SK-N-SH (cell line): ENCODE results near the gene GALC. TPM values are rescaled to one million over a fixed set of nuclear protein-coding genes. Genes with fewer than 3 reads are reported as not detected.

Experiments
- CTCF ChIA-PET: fragments of 300-600, 350-600 bp; formaldehyde crosslinking; extraction: SDS; loops from one replicate; lab custom pipeline; 2021; lab: Yijun Ruan, JAX
- POLR2A ChIA-PET: fragments of 350-600 bp; sonication (Branson Sonifier 250); formaldehyde crosslinking; extraction: SDS; loops from one replicate; lab custom pipeline; 2020; ENCODE audit warnings: antibody characterized with exemption, inconsistent platforms; lab: Yijun Ruan, JAX
- DNase-seq: peaks from one replicate; pipeline ENCODE4 v3.0.0; 2012
- H2AFZ ChIP-seq: fragments of 200-600 bp; sonication (generic); 2 replicates; pipeline ENCODE4 v1.8.1; 2016; ENCODE audit warnings: antibody characterized with exemption, mild to moderate bottlenecking, low read depth
- H3F3A ChIP-seq: fragments of 200-600 bp; sonication (generic); replicated peaks from 2 replicates; pipeline ENCODE3; 2016; ENCODE audit warnings: antibody characterized with exemption, mild to moderate bottlenecking; ENCODE audit not compliant: insufficient read depth
- H3K27ac ChIP-seq, 2 experiments: fragments of 200-500 bp in 1 of 2; fragments of 200-600 bp in 1 of 2; sonication (Bioruptor generic) in 1 of 2; sonication (generic), shearing (Covaris generic) in 1 of 2; 2 replicates each; pipeline versions ENCODE4 v1.5.1 to v1.6.1; 2014 to 2016; ENCODE audit warnings: low read depth in 2 of 2, inconsistent platforms in 1 of 2, low read length in 1 of 2, mild to moderate bottlenecking in 1 of 2, mixed read lengths in 1 of 2
- H3K27me3 ChIP-seq: fragments of 200-600 bp; sonication (generic), shearing (Covaris generic); 2 replicates; pipeline ENCODE4 v1.6.1; 2016; ENCODE audit warnings: mixed run types; ENCODE audit not compliant: insufficient read depth
- H3K36me3 ChIP-seq, 2 experiments: fragments of 200-500 bp in 1 of 2; fragments of 200-600 bp in 1 of 2; sonication (Bioruptor generic) in 1 of 2; sonication (generic) in 1 of 2; replicated peaks in 1 of 2; 2 replicates each; pipeline versions ENCODE3 to v1.5.1; 2014 to 2016; ENCODE audit warnings: low read length in 1 of 2, mild to moderate bottlenecking in 1 of 2; ENCODE audit not compliant: insufficient read depth in 2 of 2, control insufficient read depth in 1 of 2
- H3K4me1 ChIP-seq, 2 experiments: fragments of 200-500 bp in 1 of 2; fragments of 200-600 bp in 1 of 2; sonication (Bioruptor generic) in 1 of 2; sonication (generic), shearing (Covaris generic) in 1 of 2; 2 replicates each; pipeline versions ENCODE4 v1.5.1 to v1.6.1; 2014 to 2016; ENCODE audit warnings: low read depth in 1 of 2, low read length in 1 of 2, mixed run types in 1 of 2; ENCODE audit not compliant: insufficient read depth in 2 of 2, control insufficient read depth in 1 of 2
- H3K4me2 ChIP-seq: fragments of 200-600 bp; sonication (generic), shearing (Covaris generic); 2 replicates; pipeline ENCODE4 v1.6.1; 2017; ENCODE audit warnings: mixed run types
- H3K4me3 ChIP-seq, 2 experiments: fragments of 200-500 bp in 1 of 2; fragments of 200-600 bp in 1 of 2; sonication (Bioruptor generic) in 1 of 2; sonication (generic), shearing (Covaris generic) in 1 of 2; 2 replicates each; pipeline versions ENCODE4 v1.5.1 to v1.8.1; 2014 to 2016; ENCODE audit warnings: low read depth in 2 of 2, inconsistent platforms in 1 of 2, low read length in 1 of 2, mild to moderate bottlenecking in 1 of 2, mixed read lengths in 1 of 2, moderate library complexity in 1 of 2
- H3K79me2 ChIP-seq: fragments of 200-600 bp; sonication (generic); 2 replicates; pipeline ENCODE4 v1.8.1; 2017; ENCODE audit warnings: mild to moderate bottlenecking; ENCODE audit not compliant: insufficient read depth
- H3K9ac ChIP-seq: fragments of 200-600 bp; sonication (generic); 2 replicates; pipeline ENCODE4 v1.6.1; 2017; ENCODE audit warnings: mixed run types
- H3K9me2 ChIP-seq: fragments of 200-600 bp; sonication (generic); 2 replicates; pipeline ENCODE4 v1.6.1; 2017; ENCODE audit warnings: mixed run types
- H3K9me3 ChIP-seq: fragments of 200-600 bp; sonication (generic); 2 replicates; pipeline ENCODE4 v1.6.1; 2017; ENCODE audit warnings: mixed run types, mild to moderate bottlenecking, moderate library complexity
- H4K20me1 ChIP-seq: fragments of 200-600 bp; sonication (generic); 2 replicates; pipeline ENCODE4 v1.6.1; 2017; ENCODE audit warnings: mild to moderate bottlenecking, mixed run types; ENCODE audit not compliant: insufficient read depth
- FOXJ3 ChIP-seq: sonication (generic); formaldehyde crosslinking; IDR thresholded peaks from 2 replicates; pipeline ENCODE4 v1.5.1; 2020; ENCODE audit warnings: mild to moderate bottlenecking, missing genetic modification reagents
- FOXM1 ChIP-seq: IDR thresholded peaks from 2 replicates; pipeline ENCODE4 v1.4.0; 2012; ENCODE audit warnings: low read depth, mild to moderate bottlenecking
- GATA2 ChIP-seq: sonication (generic); formaldehyde crosslinking; IDR thresholded peaks from 2 replicates; pipeline ENCODE4 v1.5.0; 2020; ENCODE audit warnings: mild to moderate bottlenecking, missing genetic modification reagents
- MXI1 ChIP-seq: IDR thresholded peaks from 2 replicates; pipeline ENCODE4 v1.6.1; 2012; ENCODE audit warnings: mild to moderate bottlenecking, low read depth, low read length, improper control_type of control experiment
- NFIC ChIP-seq: IDR thresholded peaks from 2 replicates; pipeline ENCODE4 v1.4.0; 2012; ENCODE audit warnings: borderline replicate concordance
- NRF1 ChIP-seq: IDR thresholded peaks from 2 replicates; pipeline ENCODE4 v1.6.1; 2012; ENCODE audit warnings: low read depth, mild to moderate bottlenecking, low read length
- POLR2AphosphoS5 ChIP-seq: IDR thresholded peaks from 2 replicates; pipeline ENCODE4 v1.6.1; 2012; ENCODE audit warnings: low read depth, low read length
- RAD21 ChIP-seq: IDR thresholded peaks from 2 replicates; pipeline ENCODE4 v1.6.1; 2012; ENCODE audit warnings: mild to moderate bottlenecking, low read length
- RCOR1 ChIP-seq: fragments of 150-350 bp; IDR thresholded peaks from 2 replicates; pipeline ENCODE4 v1.6.1; 2017; ENCODE audit warnings: antibody characterized with exemption, low read length
- TAF1 ChIP-seq: IDR thresholded peaks from 2 replicates; pipeline ENCODE4 v1.6.1; 2012; ENCODE audit warnings: low read depth, mild to moderate bottlenecking, low read length, moderate library complexity, borderline replicate concordance
- TCF12 ChIP-seq: IDR thresholded peaks from 2 replicates; pipeline ENCODE4 v1.4.0; 2012
- TEAD4 ChIP-seq: IDR thresholded peaks from 2 replicates; pipeline ENCODE4 v1.4.0; 2012; ENCODE audit warnings: mild to moderate bottlenecking, borderline replicate concordance; ENCODE audit not compliant: insufficient read depth
- YY1 ChIP-seq: IDR thresholded peaks from 2 replicates; pipeline ENCODE4 v1.4.0; 2012; ENCODE audit warnings: low read depth, mild to moderate bottlenecking
- WGBS: methylation state at CpG from one replicate; pipeline ENCODE4 v1.1.6; 2017; ENCODE audit warnings: low lambda C conversion rate; 5-methylcytosine and 5-hydroxymethylcytosine counted together
- polyA plus RNA-seq, 3 experiments: library from polyadenylated mRNA; depleted of rRNA; stranded (reverse); fragments of >200 nt; gene quantifications; 2 replicates each; pipeline ENCODE4 v1.2.3, GENCODE V29; 2012
- TF ChIP-seq, protein P1 (sequence below): fragments of 150-350 bp; IDR thresholded peaks from 2 replicates; pipeline ENCODE4 v1.6.1; 2016; ENCODE audit warnings: mild to moderate bottlenecking, low read depth, low read length
- TF ChIP-seq, protein P2 (sequence below): IDR thresholded peaks from 2 replicates; pipeline ENCODE4 v1.4.0; 2012; ENCODE audit warnings: low read depth, borderline replicate concordance
- TF ChIP-seq, protein P3 (sequence below): IDR thresholded peaks from 2 replicates; pipeline ENCODE4 v1.4.0; 2012; ENCODE audit warnings: low read depth, borderline replicate concordance
- TF ChIP-seq, protein P4 (sequence below): IDR thresholded peaks from 2 replicates; pipeline ENCODE4; 2012

GALC gene
- polyA plus RNA-seq, 1 of the 3 experiments (the other 2 are of a cell fraction) = 9.7 TPM

DNA sequence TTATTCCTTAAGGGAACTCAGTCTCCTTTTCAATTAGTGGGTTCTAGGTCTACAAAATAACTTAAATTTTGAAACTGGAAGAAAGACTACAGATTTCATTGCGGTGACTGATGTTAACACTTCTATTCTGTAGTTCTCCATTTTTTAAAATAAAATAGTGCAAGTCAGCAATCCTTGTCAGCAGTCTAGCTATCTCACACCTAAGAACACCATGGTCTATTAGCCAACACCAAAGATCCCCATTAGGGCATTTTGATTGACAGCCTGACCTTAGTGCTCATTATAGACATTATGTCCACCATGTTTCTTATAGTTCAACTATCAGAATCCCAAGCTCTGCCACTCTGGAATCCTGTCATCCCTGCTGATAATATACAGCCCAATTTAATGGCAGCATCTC, 39.4 kb upstream of the GALC start (continued):
- TF ChIP-seq TAF1 = no peak
- TF ChIP-seq RAD21 = no peak
- TF ChIP-seq, protein P1, sequence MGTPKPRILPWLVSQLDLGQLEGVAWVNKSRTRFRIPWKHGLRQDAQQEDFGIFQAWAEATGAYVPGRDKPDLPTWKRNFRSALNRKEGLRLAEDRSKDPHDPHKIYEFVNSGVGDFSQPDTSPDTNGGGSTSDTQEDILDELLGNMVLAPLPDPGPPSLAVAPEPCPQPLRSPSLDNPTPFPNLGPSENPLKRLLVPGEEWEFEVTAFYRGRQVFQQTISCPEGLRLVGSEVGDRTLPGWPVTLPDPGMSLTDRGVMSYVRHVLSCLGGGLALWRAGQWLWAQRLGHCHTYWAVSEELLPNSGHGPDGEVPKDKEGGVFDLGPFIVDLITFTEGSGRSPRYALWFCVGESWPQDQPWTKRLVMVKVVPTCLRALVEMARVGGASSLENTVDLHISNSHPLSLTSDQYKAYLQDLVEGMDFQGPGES = no peak
- no peak for TF ChIP-seq POLR2AphosphoS5
- TF ChIP-seq RCOR1 = no peak

DNA sequence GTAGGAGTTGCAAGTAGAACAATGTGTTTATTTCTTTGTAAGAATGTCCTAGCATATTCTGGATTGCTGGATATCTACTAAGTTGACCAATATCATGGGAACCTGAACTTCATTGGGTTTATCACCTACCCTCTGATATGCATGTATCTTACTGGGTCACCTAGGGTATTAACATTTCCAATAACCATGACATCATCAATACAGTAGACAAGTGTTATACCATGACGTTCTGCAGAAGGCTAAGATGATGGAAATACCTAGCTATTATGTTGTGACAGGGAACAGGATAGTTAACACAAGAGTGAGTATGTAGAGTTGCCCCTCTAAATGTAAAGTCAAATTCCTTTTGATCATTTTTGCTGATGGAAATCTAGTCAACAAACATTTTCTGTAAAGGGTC, 37.9 kb upstream of the GALC start:
- no peak overlapping the region for H3K4me2 ChIP-seq
- no peak overlapping the region for H2AFZ ChIP-seq
- H3F3A ChIP-seq = no peaks in the 10 kb centered on the region
- POLR2A ChIA-PET = no interaction called here
- CTCF ChIA-PET = no interaction called here
- no peaks in the 10 kb centered on the region for H3K27me3 ChIP-seq
- H3K4me3 ChIP-seq = no peak overlapping the region
- H3K9me2 ChIP-seq = no peaks in the 10 kb centered on the region
- no peak for DNase-seq
- TF ChIP-seq, protein P2, sequence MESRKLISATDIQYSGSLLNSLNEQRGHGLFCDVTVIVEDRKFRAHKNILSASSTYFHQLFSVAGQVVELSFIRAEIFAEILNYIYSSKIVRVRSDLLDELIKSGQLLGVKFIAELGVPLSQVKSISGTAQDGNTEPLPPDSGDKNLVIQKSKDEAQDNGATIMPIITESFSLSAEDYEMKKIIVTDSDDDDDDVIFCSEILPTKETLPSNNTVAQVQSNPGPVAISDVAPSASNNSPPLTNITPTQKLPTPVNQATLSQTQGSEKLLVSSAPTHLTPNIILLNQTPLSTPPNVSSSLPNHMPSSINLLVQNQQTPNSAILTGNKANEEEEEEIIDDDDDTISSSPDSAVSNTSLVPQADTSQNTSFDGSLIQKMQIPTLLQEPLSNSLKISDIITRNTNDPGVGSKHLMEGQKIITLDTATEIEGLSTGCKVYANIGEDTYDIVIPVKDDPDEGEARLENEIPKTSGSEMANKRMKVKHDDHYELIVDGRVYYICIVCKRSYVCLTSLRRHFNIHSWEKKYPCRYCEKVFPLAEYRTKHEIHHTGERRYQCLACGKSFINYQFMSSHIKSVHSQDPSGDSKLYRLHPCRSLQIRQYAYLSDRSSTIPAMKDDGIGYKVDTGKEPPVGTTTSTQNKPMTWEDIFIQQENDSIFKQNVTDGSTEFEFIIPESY = no peak
- TF ChIP-seq FOXJ3 (CRISPR knock-in tag) (no peak), FOXM1 (no peak), TEAD4 (no peak), RCOR1 (no peak), NFIC (no peak), YY1 (no peak), NRF1 (no peak), TAF1 (no peak), GATA2 (CRISPR knock-in tag) (no peak), TCF12 (no peak), MXI1 (no peak)
- TF ChIP-seq, protein P1 = no peak
- TF ChIP-seq, protein P3, sequence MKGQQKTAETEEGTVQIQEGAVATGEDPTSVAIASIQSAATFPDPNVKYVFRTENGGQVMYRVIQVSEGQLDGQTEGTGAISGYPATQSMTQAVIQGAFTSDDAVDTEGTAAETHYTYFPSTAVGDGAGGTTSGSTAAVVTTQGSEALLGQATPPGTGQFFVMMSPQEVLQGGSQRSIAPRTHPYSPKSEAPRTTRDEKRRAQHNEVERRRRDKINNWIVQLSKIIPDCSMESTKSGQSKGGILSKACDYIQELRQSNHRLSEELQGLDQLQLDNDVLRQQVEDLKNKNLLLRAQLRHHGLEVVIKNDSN = no peak
- TF ChIP-seq, protein P4, sequence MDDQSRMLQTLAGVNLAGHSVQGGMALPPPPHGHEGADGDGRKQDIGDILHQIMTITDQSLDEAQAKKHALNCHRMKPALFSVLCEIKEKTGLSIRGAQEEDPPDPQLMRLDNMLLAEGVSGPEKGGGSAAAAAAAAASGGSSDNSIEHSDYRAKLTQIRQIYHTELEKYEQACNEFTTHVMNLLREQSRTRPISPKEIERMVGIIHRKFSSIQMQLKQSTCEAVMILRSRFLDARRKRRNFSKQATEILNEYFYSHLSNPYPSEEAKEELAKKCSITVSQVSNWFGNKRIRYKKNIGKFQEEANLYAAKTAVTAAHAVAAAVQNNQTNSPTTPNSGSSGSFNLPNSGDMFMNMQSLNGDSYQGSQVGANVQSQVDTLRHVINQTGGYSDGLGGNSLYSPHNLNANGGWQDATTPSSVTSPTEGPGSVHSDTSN = no peak
- no peak overlapping the region for H3K9ac ChIP-seq
- H3K27ac ChIP-seq = no peak overlapping the region
- no peaks in the 10 kb centered on the region for H3K9me3 ChIP-seq
- no peaks in the 10 kb centered on the region for H3K4me1 ChIP-seq
- H3K36me3 ChIP-seq = no peaks in the 10 kb centered on the region
- WGBS = 0% methylated on average over 1 of the region's 1 CpG
- no peaks in the 10 kb centered on the region for H3K79me2 ChIP-seq
- H4K20me1 ChIP-seq = no peaks in the 10 kb centered on the region
